ACC112 (cell line): Measurements from ENCODE around the gene MMS22L.

Experiments
- H2AFZ ChIP-seq: fragments of 200-600 bp; sonication (generic); one replicate; pipeline ENCODE4 v1.6.0; 2017; ENCODE audit warnings: antibody characterized with exemption, low read length; ENCODE audit not compliant: unreplicated experiment
- H3K27ac ChIP-seq: fragments of 200-600 bp; sonication (generic); 2 replicates; pipeline ENCODE4 v1.5.1; 2014; ENCODE audit warnings: low read depth, mild to moderate bottlenecking, antibody characterized with exemption, low read length, moderate library complexity
- H3K27me3 ChIP-seq: fragments of 200-600 bp; sonication (generic); 2 replicates; pipeline ENCODE4 v1.6.1; 2014; ENCODE audit warnings: mild to moderate bottlenecking, antibody characterized with exemption, low read length, moderate library complexity, mixed read lengths; ENCODE audit not compliant: insufficient read depth
- H3K36me3 ChIP-seq: fragments of 200-600 bp; sonication (generic); 2 replicates; pipeline ENCODE4 v1.6.1; 2016; ENCODE audit warnings: mild to moderate bottlenecking, antibody characterized with exemption, low read length, moderate library complexity, mixed read lengths; ENCODE audit not compliant: insufficient read depth
- H3K4me1 ChIP-seq: fragments of 200-600 bp; sonication (generic); one replicate; pipeline ENCODE4 v1.6.1; 2016; ENCODE audit warnings: low read length, mixed read lengths; ENCODE audit not compliant: insufficient read depth, unreplicated experiment, control insufficient read depth
- H3K4me3 ChIP-seq: fragments of 200-600 bp; sonication (generic); 2 replicates; pipeline ENCODE4 v1.5.1; 2014; ENCODE audit warnings: mild to moderate bottlenecking, low read depth, low read length
- H3K79me2 ChIP-seq: fragments of 200-600 bp; sonication (generic); one replicate; pipeline ENCODE4 v1.6.0; 2016; ENCODE audit warnings: low read length; ENCODE audit not compliant: control insufficient read depth, unreplicated experiment, insufficient read depth

The MMS22L gene

GRCh38 chr6:97150932-97151331 is 132.1 kb downstream of the MMS22L start:
- no peaks in the 10 kb centered on the region for H3K27me3 ChIP-seq
- H3K36me3 ChIP-seq, result no peaks in the 10 kb centered on the region; the same call in 1 of the 2 replicates

GRCh38 chr6:97147421-97147820 is 135.6 kb downstream of the MMS22L start:
- Histone ChIP-seq H3K36me3 (no peaks in the 10 kb centered on the region; the same call in 1 of the 2 replicates), H3K27me3 (no peaks in the 10 kb centered on the region), H3K27ac (no peak overlapping the region), H2AFZ (no peak overlapping the region), H3K79me2 (no peaks in the 10 kb centered on the region), H3K4me1 (no peaks in the 10 kb centered on the region), H3K4me3 (no peak overlapping the region)

More at GRCh38 chr6:97150932-97151331, 132.1 kb downstream of the MMS22L start:
- Histone ChIP-seq H3K4me1 (no peaks in the 10 kb centered on the region), H2AFZ (no peak overlapping the region), H3K79me2 (no peaks in the 10 kb centered on the region), H3K27ac (no peak overlapping the region), H3K4me3 (no peak overlapping the region)

- H3K27ac ChIP-seq, result no peak overlapping the region
- no peaks in the 10 kb centered on the region for H3K79me2 ChIP-seq
- no peaks in the 10 kb centered on the region; the same call in 1 of the 2 replicates for H3K36me3 ChIP-seq
- H3K4me3 ChIP-seq, result no peak overlapping the region
- H3K4me1 ChIP-seq, result no peaks in the 10 kb centered on the region
- H2AFZ ChIP-seq, result no peak overlapping the region
- no peaks in the 10 kb centered on the region for H3K27me3 ChIP-seq
Measured at GRCh38 chr6:97145691-97146090, 137.3 kb downstream of the MMS22L start.

GRCh38 chr6:97141756-97142155 is 141.3 kb downstream of the MMS22L start:
- Histone ChIP-seq H3K27me3 (no peaks in the 10 kb centered on the region), H3K27ac (no peak overlapping the region), H3K36me3 (no peaks in the 10 kb centered on the region), H2AFZ (no peak overlapping the region), H3K4me1 (no peaks in the 10 kb centered on the region), H3K79me2 (no peaks in the 10 kb centered on the region), H3K4me3 (no peak overlapping the region)

- no peak overlapping the region for H3K27ac ChIP-seq
- H2AFZ ChIP-seq, result no peak overlapping the region
- no peaks in the 10 kb centered on the region for H3K36me3 ChIP-seq
- H3K4me3 ChIP-seq, result no peak overlapping the region
- H3K27me3 ChIP-seq, result no peaks in the 10 kb centered on the region
- H3K4me1 ChIP-seq, result no peaks in the 10 kb centered on the region
- H3K79me2 ChIP-seq, result no peaks in the 10 kb centered on the region
Measured at GRCh38 chr6:97138581-97138980, 144.4 kb downstream of the MMS22L start.

GRCh38 chr6:97136626-97137358 is 146.2 kb downstream of the MMS22L start:
- H2AFZ ChIP-seq, result no peak overlapping the region

GRCh38 chr6:97133067-97133466 is 149.9 kb downstream of the MMS22L start:
- no peak overlapping the region for H3K27ac ChIP-seq
- H3K4me1 ChIP-seq, result peaks cover 4% of the 10 kb centered on the region
- no peaks in the 10 kb centered on the region for H3K36me3 ChIP-seq
- no peaks in the 10 kb centered on the region for H3K27me3 ChIP-seq
- H2AFZ ChIP-seq, result no peak overlapping the region
- no peak overlapping the region for H3K4me3 ChIP-seq
- no peaks in the 10 kb centered on the region for H3K79me2 ChIP-seq

More at GRCh38 chr6:97136626-97137358, 146.2 kb downstream of the MMS22L start:
- H3K4me3 ChIP-seq, result no peak overlapping the region
- H3K79me2 ChIP-seq, result no peaks in the 10 kb centered on the region
- no peaks in the 10 kb centered on the region for H3K27me3 ChIP-seq
- no peaks in the 10 kb centered on the region for H3K4me1 ChIP-seq
- H3K36me3 ChIP-seq, result no peaks in the 10 kb centered on the region
- H3K27ac ChIP-seq, result no peak overlapping the region

GRCh38 chr6:97129106-97129505 is 153.9 kb downstream of the MMS22L start:
- no peaks in the 10 kb centered on the region for H3K79me2 ChIP-seq
- H3K36me3 ChIP-seq, result no peaks in the 10 kb centered on the region
- no peak overlapping the region for H2AFZ ChIP-seq
- H3K4me3 ChIP-seq, result no peak overlapping the region
- H3K4me1 ChIP-seq, result peaks cover 4% of the 10 kb centered on the region
- no peaks in the 10 kb centered on the region for H3K27me3 ChIP-seq
- no peak overlapping the region for H3K27ac ChIP-seq

- Histone ChIP-seq H3K4me3 (no peak overlapping the region), H3K27ac (no peak overlapping the region), H2AFZ (no peak overlapping the region), H3K27me3 (no peaks in the 10 kb centered on the region), H3K4me1 (peaks cover 4% of the 10 kb centered on the region), H3K36me3 (no peaks in the 10 kb centered on the region), H3K79me2 (no peaks in the 10 kb centered on the region)
Measured at GRCh38 chr6:97128507-97128906, 154.5 kb downstream of the MMS22L start.

- Histone ChIP-seq H3K27me3 (peaks cover 21% of the 10 kb centered on the region), H3K36me3 (no peaks in the 10 kb centered on the region), H3K79me2 (no peaks in the 10 kb centered on the region), H3K27ac (no peak overlapping the region), H3K4me1 (no peaks in the 10 kb centered on the region), H2AFZ (no peak overlapping the region), H3K4me3 (no peak overlapping the region)
Measured at GRCh38 chr6:97123652-97124051, 159.4 kb downstream of the MMS22L start.

GRCh38 chr6:97123112-97123511 is 159.9 kb downstream of the MMS22L start:
- Histone ChIP-seq H3K27me3 (peaks cover 21% of the 10 kb centered on the region), H3K79me2 (no peaks in the 10 kb centered on the region), H2AFZ (no peak overlapping the region), H3K27ac (no peak overlapping the region), H3K4me1 (no peaks in the 10 kb centered on the region), H3K36me3 (no peaks in the 10 kb centered on the region), H3K4me3 (no peak overlapping the region)
